22Rv1 (cell line): ENCODE results near the gene TMED7.

ENCODE experiments used
- CTCF ChIP-seq: fragments of 450-650 bp; IDR thresholded peaks from 2 replicates; pipeline ENCODE4 v1.5.1; 2017; ENCODE audit warnings: mild to moderate bottlenecking
- ZFX ChIP-seq: fragments of 450-650 bp; IDR thresholded peaks from 2 replicates; pipeline ENCODE4 v1.6.1; 2017; ENCODE audit warnings: antibody characterized with exemption, borderline replicate concordance

GRCh38 chr5:115649541-115649940 is 23.7 kb upstream of the TMED7 start:
- no peak for TF ChIP-seq CTCF
- no peak for TF ChIP-seq ZFX
